ENCODE data around the gene RAC3. TPM values are rescaled to one million over a fixed set of nuclear protein-coding genes. Genes with fewer than 3 reads are reported as not detected.

The RAC3 gene
- total RNA-seq, 1 donor from 2014 or later, result 41.3 TPM

DNA sequence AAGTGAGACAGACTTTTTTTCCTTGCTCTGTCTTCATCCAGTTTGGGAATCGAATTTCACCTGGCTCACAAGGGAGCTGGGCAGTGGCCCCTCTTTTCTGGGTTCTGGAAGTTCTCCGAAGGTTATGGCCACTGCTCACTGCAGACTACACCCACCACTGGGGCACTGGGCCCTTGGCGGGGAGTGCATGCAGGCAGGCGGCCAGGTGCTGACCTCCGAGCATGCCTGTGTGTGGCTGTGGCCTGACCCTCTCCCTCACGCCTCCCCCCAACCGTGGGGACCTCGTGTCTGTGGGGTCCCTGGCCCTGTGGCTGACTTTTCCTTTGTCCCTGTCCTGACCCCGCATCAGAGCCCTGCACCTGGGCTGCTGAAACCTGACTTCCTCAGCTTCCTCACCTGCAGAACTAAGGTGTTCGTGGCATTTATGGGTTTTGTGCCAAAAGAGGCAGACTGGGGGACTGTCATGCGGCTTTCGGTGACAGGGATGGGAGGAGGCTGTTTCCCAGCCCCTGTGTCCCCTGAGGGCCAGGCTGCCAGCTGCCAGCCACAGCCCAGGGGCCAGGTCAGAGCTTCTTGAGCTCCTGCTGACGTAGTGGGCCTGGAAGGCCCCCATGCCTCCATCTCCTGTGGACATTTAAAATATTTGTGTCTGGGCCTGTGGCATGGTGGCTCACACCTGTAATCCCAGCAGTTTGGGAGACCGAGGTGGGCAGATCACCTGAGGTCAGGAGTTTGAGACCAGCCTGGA lies 32.6 kb upstream of the RAC3 start:
- H3K4me3 ChIP-seq (ENCODE audit: insufficient read depth, low read depth, low read length), result no peak overlapping the region

DNA sequence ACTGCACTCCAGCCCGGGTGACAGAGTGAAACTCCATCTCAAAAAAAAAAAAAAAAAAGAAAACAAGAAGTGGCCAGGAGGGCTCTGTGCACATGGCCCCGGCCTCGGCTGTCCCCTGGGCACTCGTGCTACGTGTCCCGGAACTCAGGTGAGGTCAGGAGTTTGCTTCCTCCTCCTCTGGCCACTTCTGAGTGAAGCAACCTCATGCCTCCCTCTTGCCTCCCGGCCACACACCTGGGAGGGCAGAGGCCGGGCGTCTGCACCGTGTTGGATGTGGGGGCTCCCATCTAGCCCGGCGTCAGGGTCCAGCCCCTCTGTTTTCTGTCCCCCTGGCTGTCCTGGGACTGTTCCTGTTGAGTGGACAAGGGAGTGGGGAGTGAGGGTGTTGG lies 31.9 kb upstream of the RAC3 start:
- H3K4me1 Mint-ChIP-seq (ENCODE audit: low read depth, unreplicated experiment), result peaks cover 14% of the 10 kb centered on the region
- H3K4me3 ChIP-seq (ENCODE audit: insufficient read depth, low read depth, low read length), result no peak overlapping the region
- H3K79me2 ChIP-seq (ENCODE audit: insufficient read depth, low read length), result no peaks in the 10 kb centered on the region
- FAIRE-seq (no peak), DNase-seq (ENCODE audit: low read depth) (no peak)
- peaks cover 23% of the 10 kb centered on the region for H3K4me1 ChIP-seq (ENCODE audit: insufficient read depth, low read length)
- TF ChIP-seq, protein P1, sequence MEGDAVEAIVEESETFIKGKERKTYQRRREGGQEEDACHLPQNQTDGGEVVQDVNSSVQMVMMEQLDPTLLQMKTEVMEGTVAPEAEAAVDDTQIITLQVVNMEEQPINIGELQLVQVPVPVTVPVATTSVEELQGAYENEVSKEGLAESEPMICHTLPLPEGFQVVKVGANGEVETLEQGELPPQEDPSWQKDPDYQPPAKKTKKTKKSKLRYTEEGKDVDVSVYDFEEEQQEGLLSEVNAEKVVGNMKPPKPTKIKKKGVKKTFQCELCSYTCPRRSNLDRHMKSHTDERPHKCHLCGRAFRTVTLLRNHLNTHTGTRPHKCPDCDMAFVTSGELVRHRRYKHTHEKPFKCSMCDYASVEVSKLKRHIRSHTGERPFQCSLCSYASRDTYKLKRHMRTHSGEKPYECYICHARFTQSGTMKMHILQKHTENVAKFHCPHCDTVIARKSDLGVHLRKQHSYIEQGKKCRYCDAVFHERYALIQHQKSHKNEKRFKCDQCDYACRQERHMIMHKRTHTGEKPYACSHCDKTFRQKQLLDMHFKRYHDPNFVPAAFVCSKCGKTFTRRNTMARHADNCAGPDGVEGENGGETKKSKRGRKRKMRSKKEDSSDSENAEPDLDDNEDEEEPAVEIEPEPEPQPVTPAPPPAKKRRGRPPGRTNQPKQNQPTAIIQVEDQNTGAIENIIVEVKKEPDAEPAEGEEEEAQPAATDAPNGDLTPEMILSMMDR (IDR thresholded peaks at IDR 0.05; ENCODE audit: insufficient read depth, low read depth, low read length), result no peak
- TF ChIP-seq EZH2 (IDR thresholded peaks at IDR 0.05; ENCODE audit: insufficient read depth, low read length), result no peak
- H4K20me1 ChIP-seq (ENCODE audit: insufficient read depth, low read length), result peaks cover 28% of the 10 kb centered on the region
- H3K9ac ChIP-seq (ENCODE audit: low read length), result no peak overlapping the region
- H3K4me3 Mint-ChIP-seq (ENCODE audit: unreplicated experiment), result no peak overlapping the region
- H3K36me3 ChIP-seq (ENCODE audit: insufficient read depth, low read length), result no peaks in the 10 kb centered on the region
- H3K36me3 Mint-ChIP-seq (ENCODE audit: low read depth, unreplicated experiment), result peaks cover 3% of the 10 kb centered on the region
- H3K27me3 ChIP-seq (ENCODE audit: insufficient read depth, low read length), result no peaks in the 10 kb centered on the region
- H3K4me2 ChIP-seq (ENCODE audit: low read length), result no peak overlapping the region
- H3K9me3 ChIP-seq (ENCODE audit: insufficient read depth, low read depth, low read length), result no peaks in the 10 kb centered on the region
- H3K9me3 Mint-ChIP-seq (ENCODE audit: unreplicated experiment), result no peaks in the 10 kb centered on the region
- no peak overlapping the region for H3K27ac Mint-ChIP-seq (ENCODE audit: unreplicated experiment)
- no peak overlapping the region for H3K27ac ChIP-seq (ENCODE audit: low read depth, low read length)
- H3K27me3 Mint-ChIP-seq (ENCODE audit: low read depth, unreplicated experiment), result no peaks in the 10 kb centered on the region
- H2AFZ ChIP-seq (ENCODE audit: low read depth, low read length), result no peak overlapping the region

More for the DNA sequence above, 32.6 kb upstream of the RAC3 start:
- no peak overlapping the region for H3K4me3 Mint-ChIP-seq (ENCODE audit: unreplicated experiment)
- Histone ChIP-seq H4K20me1 (ENCODE audit: insufficient read depth, low read length) (peaks cover 30% of the 10 kb centered on the region), H3K4me2 (ENCODE audit: low read length) (no peak overlapping the region), H3K27ac (ENCODE audit: low read depth, low read length) (no peak overlapping the region), H3K9me3 (ENCODE audit: insufficient read depth, low read depth, low read length) (no peaks in the 10 kb centered on the region), H3K9ac (ENCODE audit: low read length) (no peak overlapping the region), H3K27me3 (ENCODE audit: insufficient read depth, low read length) (no peaks in the 10 kb centered on the region), H3K4me1 (ENCODE audit: insufficient read depth, low read length) (peaks cover 16% of the 10 kb centered on the region), H3K79me2 (ENCODE audit: insufficient read depth, low read length) (no peaks in the 10 kb centered on the region), H3K36me3 (ENCODE audit: insufficient read depth, low read length) (no peaks in the 10 kb centered on the region), H2AFZ (ENCODE audit: low read depth, low read length) (no peak overlapping the region)
- no peaks in the 10 kb centered on the region for H3K27me3 Mint-ChIP-seq (ENCODE audit: low read depth, unreplicated experiment)
- H3K4me1 Mint-ChIP-seq (ENCODE audit: low read depth, unreplicated experiment), result peaks cover 13% of the 10 kb centered on the region
- FAIRE-seq, result no peak
- no peaks in the 10 kb centered on the region for H3K9me3 Mint-ChIP-seq (ENCODE audit: unreplicated experiment)
- DNase-seq (ENCODE audit: low read depth), result no peak
- TF ChIP-seq EZH2 (IDR thresholded peaks at IDR 0.05; ENCODE audit: insufficient read depth, low read length), result no peak
- TF ChIP-seq, protein P1 (IDR thresholded peaks at IDR 0.05; ENCODE audit: insufficient read depth, low read depth, low read length), result no peak
- peaks cover 3% of the 10 kb centered on the region for H3K36me3 Mint-ChIP-seq (ENCODE audit: low read depth, unreplicated experiment)
- H3K27ac Mint-ChIP-seq (ENCODE audit: unreplicated experiment), result no peak overlapping the region

Data from astrocyte (in vitro differentiated cells and primary cell).